HepG2 (cell line): ENCODE results near the gene TMEM229B. TPM values are rescaled to one million over a fixed set of nuclear protein-coding genes. Genes with fewer than 3 reads are reported as not detected.
A peak's percentile ranks its signal among the peaks of the same experiment; 100 is the strongest.

Source experiments
- HNRNPUL1 ChIP-seq: fragments of 200-400 bp; formaldehyde crosslinking; IDR thresholded peaks from 2 replicates; pipeline ENCODE4 v1.6.1; 2017; ENCODE audit warnings: low read depth, mild to moderate bottlenecking, low read length, moderate library complexity
- KDM5A ChIP-seq: fragments of 200-600 bp; sonication (generic); IDR thresholded peaks from 2 replicates; pipeline ENCODE4 v1.7.0; 2018; ENCODE audit warnings: antibody characterized with exemption, mild to moderate bottlenecking, low read length, borderline replicate concordance
- KMT2B ChIP-seq: IDR thresholded peaks from 2 replicates; pipeline ENCODE4 v1.6.1; 2016; ENCODE audit warnings: missing genetic modification reagents, missing compliant biosample characterization
- RBAK ChIP-seq: sonication (generic); formaldehyde crosslinking; IDR thresholded peaks from 2 replicates; pipeline ENCODE4 v1.5.1; 2020; ENCODE audit warnings: mild to moderate bottlenecking, missing genetic modification reagents
- RERE ChIP-seq: IDR thresholded peaks from 2 replicates; pipeline ENCODE4 v1.6.1; 2016; ENCODE audit warnings: low read depth, missing genetic modification reagents, missing compliant biosample characterization
- RFX3 ChIP-seq: IDR thresholded peaks from 2 replicates; pipeline ENCODE4 v1.6.1; 2016; ENCODE audit warnings: missing biosample characterization, missing genetic modification reagents
- SNAI1 ChIP-seq: sonication (generic); formaldehyde crosslinking; IDR thresholded peaks from 2 replicates; pipeline ENCODE4 v1.5.0; 2020; ENCODE audit warnings: mild to moderate bottlenecking, missing genetic modification reagents, borderline replicate concordance
- SOX6 ChIP-seq, 2 experiments: fragments of 450-650 bp in 1 of 2; sonication (generic) in 1 of 2; formaldehyde crosslinking in 1 of 2; IDR thresholded peaks; 2 replicates each; pipeline versions ENCODE4 v1.4.0 to v1.6.1; 2017 to 2020; ENCODE audit warnings: antibody characterized with exemption in 1 of 2, mild to moderate bottlenecking in 1 of 2, missing genetic modification reagents in 1 of 2
- SYNCRIP ChIP-seq: fragments of 200-400 bp; formaldehyde crosslinking; IDR thresholded peaks from 2 replicates; pipeline ENCODE4 v1.6.1; 2018; ENCODE audit warnings: mild to moderate bottlenecking, low read depth, low read length; ENCODE audit not compliant: insufficient read depth
- TBL1XR1 ChIP-seq: fragments of 150-350 bp; IDR thresholded peaks from 2 replicates; pipeline ENCODE4 v1.6.1; 2014; ENCODE audit warnings: borderline replicate concordance, low read length; ENCODE audit not compliant: partially characterized antibody
- ZFX ChIP-seq: sonication (generic); formaldehyde crosslinking; IDR thresholded peaks from 2 replicates; pipeline ENCODE4 v1.4.0; 2020; ENCODE audit warnings: mild to moderate bottlenecking, low read depth, missing genetic modification reagents, moderate library complexity
- ZIK1 ChIP-seq: sonication (generic); formaldehyde crosslinking; IDR thresholded peaks from 2 replicates; pipeline ENCODE4 v1.5.0; 2020; ENCODE audit warnings: mild to moderate bottlenecking, low read depth, missing genetic modification reagents, borderline replicate concordance
- ZNF282 ChIP-seq: fragments of 450-650 bp; IDR thresholded peaks from 2 replicates; pipeline ENCODE4 v1.6.1; 2018; ENCODE audit not compliant: partially characterized antibody
- ZNF292 ChIP-seq: sonication (generic); formaldehyde crosslinking; IDR thresholded peaks from 2 replicates; pipeline ENCODE4 v1.8.1; 2022; ENCODE audit warnings: mild to moderate bottlenecking, low read depth, missing genetic modification reagents, borderline replicate concordance
- ZNF441 ChIP-seq: sonication (generic); formaldehyde crosslinking; IDR thresholded peaks from 2 replicates; pipeline ENCODE4 v1.7.0; 2021; ENCODE audit warnings: missing genetic modification reagents, borderline replicate concordance
- ZNF496 ChIP-seq: sonication (generic); formaldehyde crosslinking; IDR thresholded peaks from 2 replicates; pipeline ENCODE4 v1.8.1; 2023; ENCODE audit warnings: mild to moderate bottlenecking, moderate library complexity, missing genetic modification reagents; ENCODE audit not compliant: insufficient replicate concordance
- ZNF619 ChIP-seq: sonication (generic); formaldehyde crosslinking; IDR thresholded peaks from 2 replicates; pipeline ENCODE4 v1.4.0; 2020; ENCODE audit warnings: mild to moderate bottlenecking, missing genetic modification reagents
- ZNF720 ChIP-seq: sonication (generic); formaldehyde crosslinking; IDR thresholded peaks from 2 replicates; pipeline ENCODE4 v1.4.0; 2020; ENCODE audit warnings: missing genetic modification reagents
- ZSCAN22 ChIP-seq: sonication (generic); formaldehyde crosslinking; IDR thresholded peaks from 2 replicates; pipeline ENCODE4 v1.4.0; 2020; ENCODE audit warnings: mild to moderate bottlenecking, missing genetic modification reagents
- ZSCAN25 ChIP-seq: sonication (generic); formaldehyde crosslinking; IDR thresholded peaks from 2 replicates; pipeline ENCODE4 v1.8.0; 2022; ENCODE audit warnings: mild to moderate bottlenecking, missing genetic modification reagents
- polyA plus RNA-seq, 8 experiments: library from polyadenylated mRNA; depleted of rRNA in 3 of 8; stranded (reverse) in 7 of 8; unstranded in 1 of 8; fragments of >200 nt; fragmentation: Illumina TruSeq in 4 of 8; extraction: Trizol in 4 of 8; gene quantifications; 2 replicates each; pipeline versions ENCODE4 v1.2.1 to v1.2.3, GENCODE V29; 2011 to 2016; ENCODE audit warnings: low read depth in 4 of 8, missing spikeins in 1 of 8, mixed read lengths in 1 of 8; ENCODE audit not compliant: insufficient read depth in 1 of 8
- total RNA-seq, 5 experiments: library from RNA; depleted of rRNA; stranded (reverse); fragments of >200 nt; fragmentation: Illumina TruSeq; extraction: Trizol; gene quantifications; 2 replicates each; pipeline ENCODE4 v1.2.3, GENCODE V29; 2016; ENCODE audit warnings: low read depth in 1 of 5

Gene TMEM229B
- total and polyA plus RNA-seq, 2 of the 13 experiments (the other 11 are each of a cell fraction or from before 2014, with no cell fraction given): 0.69 to 1.1 TPM

DNA sequence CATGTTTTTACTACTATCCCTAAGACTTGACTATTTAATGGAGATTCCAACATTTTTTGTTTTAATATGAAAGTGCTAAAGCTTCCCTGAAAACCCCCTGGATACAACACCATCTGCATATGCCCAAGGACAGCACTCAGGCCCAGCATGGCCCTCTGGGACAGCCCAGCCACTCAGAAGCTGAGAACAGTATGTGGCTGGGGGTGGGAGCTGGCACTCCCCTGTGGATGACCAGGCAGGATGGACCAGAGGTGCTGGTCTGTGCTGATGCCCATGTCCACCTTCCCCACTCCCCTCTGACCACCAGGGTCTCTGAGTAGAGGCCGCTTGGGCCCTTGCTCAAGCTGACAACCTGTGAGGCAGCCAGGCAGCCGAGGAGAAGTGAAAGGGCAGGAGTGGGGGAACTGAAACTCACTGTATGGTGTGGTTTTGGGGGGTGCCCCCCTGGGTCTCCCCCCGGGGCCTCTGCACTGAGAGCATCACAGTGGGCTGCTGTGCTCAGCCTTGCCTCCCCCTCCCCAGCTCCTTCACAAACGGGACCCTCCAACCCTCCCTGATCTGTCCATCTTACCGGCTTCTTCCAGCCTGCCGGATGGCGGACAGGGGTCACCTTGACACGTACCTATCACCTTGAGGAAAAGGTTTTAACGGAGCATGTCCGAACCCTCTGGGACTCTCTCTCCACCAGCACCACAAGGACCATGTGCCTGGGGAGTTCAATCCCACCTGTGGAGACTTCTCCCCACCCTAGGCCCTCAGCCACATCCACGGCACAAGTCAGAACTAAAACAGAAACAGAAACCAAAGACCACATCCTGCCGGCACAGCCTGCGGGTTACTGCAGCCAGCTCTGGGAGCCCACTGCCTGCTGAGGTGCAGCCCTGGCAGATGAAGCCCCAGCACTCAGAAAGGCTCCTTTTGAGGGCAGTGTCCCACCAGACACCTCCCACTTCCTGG is at the start of gene TMEM229B (continued):
- TF ChIP-seq RFX3 (CRISPR knock-in tag): no peak
- no peak for TF ChIP-seq SNAI1 (CRISPR knock-in tag)
- peak; percentile 63 for TF ChIP-seq ZFX (CRISPR knock-in tag)
- TF ChIP-seq ZIK1: no peak
- no peak for TF ChIP-seq RERE (CRISPR knock-in tag)
- no peak for TF ChIP-seq SYNCRIP
- no peak for TF ChIP-seq ZNF441
- TF ChIP-seq TBL1XR1: no peak
- TF ChIP-seq ZNF720 (CRISPR knock-in tag): no peak
- 0 out of 2 replicates have a peak, but pooled peaks have one; percentile 52 for TF ChIP-seq KMT2B
- no peak for TF ChIP-seq ZNF282
- TF ChIP-seq ZNF292: no peak
- TF ChIP-seq ZSCAN25 (CRISPR knock-in tag): peak; percentile 20; the same call in 1 of the 2 replicates
- no peak for TF ChIP-seq KDM5A
- TF ChIP-seq ZSCAN22 (CRISPR knock-in tag): no peak
- TF ChIP-seq ZNF496 (CRISPR knock-in tag): no peak
- TF ChIP-seq ZNF619: peak; percentile 73; the same call in 1 of the 2 replicates
- TF ChIP-seq HNRNPUL1: no peak
- TF ChIP-seq RBAK: peak; percentile 67; the same call in 1 of the 2 replicates
- no peak for TF ChIP-seq SOX6 (IDR thresholded peaks at IDR 0.05)
- no peak for TF ChIP-seq SOX6 (CRISPR knock-in tag; IDR thresholded peaks at IDR 0.05)
